Adrenal gland (tissue), 5 donors: ENCODE data around the gene SYNDIG1.

Experiments used
- POLR2A ChIP-seq, 2 donors: fragments of 450-650 bp; IDR thresholded peaks; one replicate each; pipeline ENCODE4 v1.6.1; 2017; ENCODE audit warnings: antibody characterized with exemption in 2 of 2, mild to moderate bottlenecking in 2 of 2, moderate library complexity in 1 of 2
- TF ChIP-seq, protein P1 (sequence below), 6 experiments: fragments of 450-650 bp in 4 of 6; fragments of 200-600 bp in 2 of 6; sonication (generic) in 1 of 6; IDR thresholded peaks; 1 replicate in 5 of 6; 2 replicates in 1 of 6; pipeline versions ENCODE4 v1.5.1 to v1.8.0; 2016 to 2021; ENCODE audit warnings: antibody characterized with exemption in 6 of 6, mild to moderate bottlenecking in 2 of 6, moderate library complexity in 1 of 6
- donor health status: DM: no; HTN: no; CAD: no.

- TF ChIP-seq, protein P1, sequence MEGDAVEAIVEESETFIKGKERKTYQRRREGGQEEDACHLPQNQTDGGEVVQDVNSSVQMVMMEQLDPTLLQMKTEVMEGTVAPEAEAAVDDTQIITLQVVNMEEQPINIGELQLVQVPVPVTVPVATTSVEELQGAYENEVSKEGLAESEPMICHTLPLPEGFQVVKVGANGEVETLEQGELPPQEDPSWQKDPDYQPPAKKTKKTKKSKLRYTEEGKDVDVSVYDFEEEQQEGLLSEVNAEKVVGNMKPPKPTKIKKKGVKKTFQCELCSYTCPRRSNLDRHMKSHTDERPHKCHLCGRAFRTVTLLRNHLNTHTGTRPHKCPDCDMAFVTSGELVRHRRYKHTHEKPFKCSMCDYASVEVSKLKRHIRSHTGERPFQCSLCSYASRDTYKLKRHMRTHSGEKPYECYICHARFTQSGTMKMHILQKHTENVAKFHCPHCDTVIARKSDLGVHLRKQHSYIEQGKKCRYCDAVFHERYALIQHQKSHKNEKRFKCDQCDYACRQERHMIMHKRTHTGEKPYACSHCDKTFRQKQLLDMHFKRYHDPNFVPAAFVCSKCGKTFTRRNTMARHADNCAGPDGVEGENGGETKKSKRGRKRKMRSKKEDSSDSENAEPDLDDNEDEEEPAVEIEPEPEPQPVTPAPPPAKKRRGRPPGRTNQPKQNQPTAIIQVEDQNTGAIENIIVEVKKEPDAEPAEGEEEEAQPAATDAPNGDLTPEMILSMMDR (IDR thresholded peaks at IDR 0.05), result no peak
- no peak for TF ChIP-seq POLR2A (IDR thresholded peaks at IDR 0.05)
Observed at GRCh38 chr20:24421071-24421470, 48.4 kb upstream of the SYNDIG1 start.
